Fibroblast of skin of right biceps (primary cell): ENCODE data around the gene KANTR.
A peak's percentile ranks its signal among the peaks of the same experiment; 100 is the strongest.

Source experiments
- DNase-seq: peaks from one replicate; pipeline ENCODE4 v3.0.0-alpha.2; 2013

KANTR gene, protein sequence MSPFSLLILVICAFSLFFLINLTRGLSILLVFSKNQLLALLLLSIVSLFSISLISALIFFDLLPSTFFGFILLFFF

DNA sequence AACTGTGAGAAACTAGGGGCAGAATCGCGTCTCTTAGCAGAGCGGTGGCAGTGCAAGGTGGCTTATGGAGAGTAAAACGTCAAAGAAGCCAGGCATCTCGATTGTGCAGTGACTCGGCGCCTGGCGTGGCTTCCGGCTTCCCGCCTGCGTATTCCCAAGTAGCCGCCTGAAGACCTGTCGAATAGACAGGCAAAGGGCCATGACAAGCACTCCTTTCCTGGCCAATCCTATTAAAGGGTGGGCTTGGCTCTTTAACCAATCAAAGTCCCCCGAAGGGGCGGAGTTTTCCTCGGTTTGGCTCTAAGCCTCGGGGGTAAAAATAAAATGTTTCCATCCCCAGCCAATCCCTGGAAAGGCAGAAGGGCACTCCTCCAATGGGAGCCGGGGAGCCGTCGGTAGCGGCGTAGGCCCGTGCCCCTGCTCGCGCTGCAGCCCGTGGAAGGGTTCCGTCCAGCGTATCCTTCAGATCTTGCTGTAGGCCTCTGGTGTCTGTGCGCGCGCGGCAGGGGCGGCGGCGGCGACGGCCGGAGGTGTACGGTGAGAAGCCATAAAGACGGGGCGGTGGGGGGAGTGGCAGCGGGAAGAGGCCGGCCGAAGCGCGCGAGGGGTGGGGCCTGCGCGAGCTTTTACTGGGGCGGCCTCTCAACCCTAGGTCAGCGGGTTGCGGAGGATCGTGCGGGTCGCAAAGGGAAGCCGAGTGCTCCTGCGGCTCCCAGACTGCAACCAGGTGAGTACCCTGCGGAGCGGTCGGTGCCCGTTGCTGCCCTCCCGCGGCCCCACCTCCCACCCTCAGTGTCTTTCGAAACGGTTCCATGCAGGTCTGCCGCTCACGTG lies at the start of gene KANTR:
Gene KANTR (plus strand): TSS at position 395 of the 834 bp plus-strand sequence. CDS start 30,131 bp downstream, outside the sequence.
- peak; percentile 95 for DNase-seq

DNA sequence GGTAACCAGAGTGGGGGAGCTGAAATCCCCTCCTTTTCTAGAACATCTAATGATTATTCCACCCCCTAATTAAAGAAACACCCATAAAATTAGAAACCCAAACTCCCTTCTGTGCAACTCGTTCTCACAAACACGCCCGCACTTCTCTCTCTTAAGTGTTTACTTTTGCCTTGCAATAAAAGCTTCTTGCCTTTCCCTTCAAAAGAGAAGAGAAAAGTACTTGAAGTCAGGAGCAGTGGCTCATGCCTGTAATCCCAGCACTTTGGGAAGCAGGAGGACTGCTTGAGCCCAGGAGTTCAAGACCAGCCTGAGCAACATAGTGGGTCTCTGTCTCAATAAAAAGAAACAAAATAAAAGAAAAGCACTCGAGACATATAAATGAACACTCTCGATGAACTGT lies 48.9 kb upstream of the KANTR start:
- DNase-seq = no peak

DNA sequence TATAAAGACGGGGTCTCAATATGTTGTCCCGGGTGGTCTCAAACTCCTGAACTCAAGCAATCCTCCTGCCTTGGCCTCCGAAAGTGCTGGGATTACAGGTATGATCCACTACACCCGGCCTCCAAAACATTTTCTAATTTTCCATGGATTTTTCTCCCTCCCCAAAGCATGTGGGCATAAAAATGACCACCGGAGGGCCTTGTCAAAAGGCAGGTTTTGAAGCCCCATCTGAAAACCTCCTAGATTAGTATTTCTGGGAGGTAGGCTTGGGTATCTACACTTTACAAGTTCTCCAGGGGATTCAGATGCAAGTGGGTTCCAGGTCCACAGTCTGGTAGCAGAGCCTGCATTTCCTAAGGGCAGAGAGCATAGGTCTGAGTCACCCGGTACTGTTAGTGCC lies 46.7 kb upstream of the KANTR start:
- peak; percentile 7 for DNase-seq

DNA sequence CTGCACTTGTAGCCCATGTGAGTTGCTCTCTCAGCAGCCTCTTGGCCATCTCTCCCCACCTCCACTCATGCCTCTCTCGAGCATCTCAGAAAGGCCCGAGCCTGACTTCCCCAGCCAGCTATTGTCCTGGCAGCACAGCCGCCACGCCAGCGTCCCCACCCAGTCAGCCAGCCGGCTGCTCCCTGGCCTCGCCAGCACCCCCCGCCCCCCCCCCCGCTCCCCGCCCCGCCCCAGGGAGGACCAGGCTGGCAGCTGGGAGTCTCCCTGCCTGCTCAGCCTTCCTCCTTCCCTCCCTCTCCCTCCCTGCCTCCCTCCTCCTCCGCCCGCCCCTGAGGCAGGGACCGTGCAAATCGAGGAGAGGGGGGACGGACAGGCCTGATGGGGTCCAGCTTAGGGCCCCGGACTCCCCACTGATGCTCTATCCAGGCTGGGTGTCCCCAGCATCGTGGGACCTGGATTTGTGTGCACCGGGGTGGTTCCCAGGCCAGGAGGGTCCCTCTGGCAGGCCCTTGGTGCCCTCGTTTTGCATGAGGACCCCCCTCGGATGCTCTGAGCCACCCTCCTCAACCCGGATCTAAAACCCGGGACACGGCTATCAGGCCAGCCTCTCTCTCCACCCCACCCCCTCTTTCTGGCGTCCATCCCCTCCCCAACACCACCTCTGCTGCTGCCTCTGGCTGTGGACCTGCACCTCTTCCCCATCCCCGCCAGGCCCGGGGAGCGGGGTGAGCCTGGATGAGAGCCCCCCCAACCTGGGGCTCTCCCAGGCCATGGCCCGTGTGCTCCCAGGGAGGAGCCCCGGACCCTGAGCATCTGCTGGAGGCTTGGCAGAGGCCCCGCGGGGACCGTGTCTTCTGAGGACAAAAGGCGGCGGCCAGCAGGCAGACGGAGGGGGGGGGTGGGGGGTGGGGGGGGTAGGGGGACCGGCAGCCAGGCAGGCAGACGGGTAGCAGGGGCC lies 45.5 kb upstream of the KANTR start, which contains the start of gene GPR173:
Gene GPR173 (plus strand): TSS at position 621 of the 958 bp plus-strand sequence. CDS start 27,833 bp downstream, outside the sequence.
- DNase-seq = peak; percentile 77

DNA sequence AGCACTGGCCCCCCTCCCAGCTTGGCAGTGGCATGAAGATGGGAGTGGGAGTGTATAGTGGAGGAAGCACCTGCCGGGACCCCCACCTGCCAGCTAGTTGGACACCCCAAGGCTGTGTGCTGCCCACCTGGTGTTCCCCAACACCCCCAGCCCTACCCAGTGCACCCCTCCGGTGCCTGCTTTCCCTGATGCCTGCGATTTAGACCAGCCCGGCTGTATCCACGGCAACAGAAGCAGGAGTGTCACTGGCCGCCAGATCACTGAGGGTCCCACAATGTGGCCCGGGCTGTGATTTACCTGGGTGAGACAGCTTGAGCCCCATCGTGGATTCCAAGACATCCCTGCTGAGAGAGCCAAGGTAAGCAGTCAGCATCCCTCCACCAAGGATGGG lies 44.8 kb upstream of the KANTR start:
- no peak for DNase-seq

DNA sequence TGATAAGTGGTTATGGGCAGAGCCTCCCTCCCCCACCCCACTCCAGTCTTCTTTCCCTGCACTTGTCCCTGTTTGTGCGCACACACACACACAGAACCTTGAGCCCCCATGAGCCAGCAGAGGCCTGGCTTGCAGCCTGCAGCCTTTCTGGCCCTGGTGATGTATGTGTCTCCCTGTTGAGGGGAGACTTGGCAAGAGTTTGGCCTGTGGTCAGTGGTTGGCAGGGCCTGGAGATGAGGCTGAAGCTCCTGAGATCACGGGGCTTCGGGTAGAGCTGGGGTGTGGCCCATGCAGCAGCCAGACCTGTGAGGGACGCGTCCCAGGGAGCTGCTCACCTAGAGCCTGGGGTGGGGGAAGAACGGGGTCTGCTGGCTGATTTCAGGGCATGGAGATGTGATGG lies 43.1 kb upstream of the KANTR start:
- no peak for DNase-seq

DNA sequence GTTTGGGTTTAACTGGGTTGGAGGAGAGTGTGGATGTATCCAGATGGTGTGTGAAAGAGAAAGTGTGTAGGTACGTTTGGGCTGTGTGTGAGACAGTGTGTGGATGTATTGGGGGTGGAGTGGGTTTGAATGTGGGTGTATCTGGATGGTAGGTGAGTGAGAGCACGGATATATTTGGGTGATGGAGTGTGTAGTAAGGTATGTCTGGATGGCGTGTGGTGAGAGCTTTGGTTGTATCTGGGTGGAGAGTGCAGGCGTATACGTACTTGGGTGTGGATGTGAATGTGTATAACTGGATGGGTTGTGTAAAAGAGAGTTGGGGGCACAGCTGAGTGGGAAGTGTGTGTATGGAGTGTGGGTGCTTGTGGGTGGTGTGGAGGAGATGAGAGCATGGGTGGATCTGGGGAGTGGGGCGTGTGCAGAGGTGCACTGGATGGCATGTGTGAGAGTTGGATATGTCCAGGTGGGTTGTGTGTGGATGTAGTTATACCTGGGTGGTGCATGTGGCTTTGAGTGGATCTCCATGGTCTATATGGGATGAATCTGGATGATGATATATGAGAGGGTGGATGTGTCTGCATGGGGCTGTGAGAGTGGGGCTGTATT lies 38.6 kb upstream of the KANTR start:
- DNase-seq = no peak

DNA sequence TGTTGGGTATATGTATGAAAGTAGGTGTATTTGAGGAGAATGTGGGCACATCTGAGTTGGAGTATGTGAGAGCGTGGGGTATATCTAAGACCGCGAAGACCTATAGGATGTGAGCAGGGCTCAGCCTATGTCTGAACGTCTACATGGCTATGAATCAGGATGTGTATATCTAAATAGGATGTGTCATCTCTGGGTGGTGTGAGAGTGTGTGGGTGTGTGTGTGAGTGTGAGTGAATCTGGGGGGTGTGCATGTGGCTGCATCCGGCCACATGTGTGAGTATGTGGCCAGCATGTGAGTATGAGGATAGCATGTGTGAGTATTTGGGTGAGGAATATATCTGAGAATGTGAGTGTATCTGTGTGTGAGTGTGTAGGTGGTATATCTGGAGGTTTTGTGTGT lies 37.6 kb upstream of the KANTR start:
- peak; percentile 17 for DNase-seq

DNA sequence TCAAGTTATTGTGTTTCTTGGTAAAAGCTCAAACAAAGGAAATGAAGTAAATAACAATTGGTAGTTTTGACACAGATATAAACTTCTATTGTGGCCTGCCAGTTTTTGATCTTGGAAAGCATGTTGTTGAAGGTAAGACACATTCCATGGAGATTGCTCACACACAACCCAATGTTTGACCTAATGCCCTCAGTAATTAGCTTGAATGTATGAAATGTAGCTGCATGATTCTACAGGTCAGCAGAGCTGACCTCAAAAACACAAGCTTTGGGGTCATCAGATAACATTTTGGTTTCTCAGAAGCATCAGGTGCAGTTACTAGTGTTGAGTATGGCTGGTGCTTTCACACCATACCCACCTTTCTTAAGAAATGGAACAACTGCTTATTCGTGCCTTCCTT lies 28.8 kb upstream of the KANTR start:
- DNase-seq = no peak

DNA sequence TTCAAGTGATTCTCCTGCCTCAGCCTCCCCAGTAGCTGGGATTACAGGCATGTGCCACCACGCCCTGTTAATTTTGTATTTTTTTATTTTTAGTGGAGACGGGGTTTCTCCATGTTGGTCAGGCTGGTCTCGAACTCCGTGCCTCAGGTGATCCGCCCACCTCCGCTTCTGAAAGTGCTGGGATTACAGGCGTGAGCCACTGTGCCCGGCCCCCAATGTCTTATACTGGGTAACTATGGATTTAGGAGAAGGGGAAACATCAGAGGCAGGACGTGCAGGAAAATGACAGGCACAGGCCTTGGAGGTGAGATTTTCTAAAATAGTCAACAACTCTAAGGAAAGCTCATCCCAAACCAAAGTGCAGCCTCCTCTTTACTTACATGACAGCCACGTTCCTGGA lies 22.9 kb upstream of the KANTR start:
- DNase-seq = no peak

DNA sequence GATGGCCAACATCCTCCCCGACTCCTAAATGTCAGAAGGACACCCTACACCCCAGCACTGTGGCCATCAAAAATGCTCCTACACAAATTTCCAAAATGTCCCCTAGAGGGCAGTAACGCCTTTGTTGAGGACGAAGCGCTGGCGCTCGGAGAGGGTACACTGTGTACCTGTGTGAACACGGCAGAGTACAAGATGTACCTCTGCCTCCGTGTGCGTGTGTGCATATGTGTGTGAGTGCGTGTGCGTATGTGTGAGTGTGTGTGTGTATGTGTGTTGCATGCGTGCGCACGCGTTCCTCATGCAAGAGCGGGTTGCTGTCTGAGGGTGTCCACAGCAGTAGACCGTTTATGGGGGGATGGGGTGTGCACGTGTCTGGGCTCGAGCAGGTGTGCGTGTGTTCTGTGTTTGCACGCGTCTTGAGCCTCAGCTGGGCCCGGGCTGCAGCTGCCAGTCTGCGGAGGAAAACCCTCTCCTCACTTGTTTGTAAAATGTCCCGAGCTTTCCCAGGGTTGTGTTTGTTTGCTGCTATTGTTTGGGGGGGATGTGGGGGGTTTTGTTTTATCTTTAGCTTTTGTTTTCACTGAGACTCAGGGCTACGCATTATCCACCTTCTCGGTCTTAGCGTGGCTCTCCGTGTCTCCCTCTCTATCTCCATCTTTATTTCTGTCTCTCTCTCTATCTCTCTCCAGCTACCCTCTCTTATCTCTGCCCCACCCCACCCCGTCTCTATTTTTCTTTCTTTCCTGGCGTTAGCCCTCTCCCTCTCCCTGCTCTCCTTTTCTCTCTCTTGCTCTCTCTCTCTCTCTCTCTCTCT lies 22.1 kb upstream of the KANTR start:
- peak; percentile 58 for DNase-seq

DNA sequence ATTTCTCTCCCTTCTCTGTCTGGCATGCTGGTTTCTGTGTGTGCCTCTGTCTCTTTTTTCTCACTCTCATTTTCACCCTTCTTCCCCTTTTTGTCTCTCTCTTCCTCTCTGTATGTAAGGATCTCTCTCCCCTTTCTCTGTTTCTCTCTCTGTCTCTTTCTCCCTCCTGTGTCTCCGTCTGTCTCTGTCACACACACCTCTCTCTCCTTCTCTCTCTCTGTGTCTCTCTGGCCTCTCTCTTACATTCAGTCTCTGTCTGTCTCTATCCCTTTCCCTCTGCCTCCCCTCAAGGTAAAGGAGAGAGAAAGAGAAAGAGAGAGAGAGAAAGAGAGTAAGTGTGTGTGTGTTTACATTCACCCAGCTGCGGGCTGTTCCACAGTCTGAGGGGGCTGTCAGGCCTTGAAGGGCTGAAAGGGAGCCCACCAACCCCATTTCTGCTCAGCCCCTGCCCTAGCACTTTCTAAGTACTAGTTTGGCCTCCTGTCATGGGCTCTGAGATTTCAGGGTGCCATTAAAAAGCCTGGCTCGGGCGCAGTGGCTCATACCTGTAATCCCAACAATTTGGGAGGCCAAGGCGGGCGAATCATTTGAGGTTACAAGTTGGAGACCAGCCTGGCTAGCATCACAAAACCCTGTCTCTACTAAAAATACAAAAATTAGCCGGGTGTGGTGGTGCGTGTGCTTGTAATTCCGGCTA lies 21.4 kb upstream of the KANTR start:
- DNase-seq = no peak

DNA sequence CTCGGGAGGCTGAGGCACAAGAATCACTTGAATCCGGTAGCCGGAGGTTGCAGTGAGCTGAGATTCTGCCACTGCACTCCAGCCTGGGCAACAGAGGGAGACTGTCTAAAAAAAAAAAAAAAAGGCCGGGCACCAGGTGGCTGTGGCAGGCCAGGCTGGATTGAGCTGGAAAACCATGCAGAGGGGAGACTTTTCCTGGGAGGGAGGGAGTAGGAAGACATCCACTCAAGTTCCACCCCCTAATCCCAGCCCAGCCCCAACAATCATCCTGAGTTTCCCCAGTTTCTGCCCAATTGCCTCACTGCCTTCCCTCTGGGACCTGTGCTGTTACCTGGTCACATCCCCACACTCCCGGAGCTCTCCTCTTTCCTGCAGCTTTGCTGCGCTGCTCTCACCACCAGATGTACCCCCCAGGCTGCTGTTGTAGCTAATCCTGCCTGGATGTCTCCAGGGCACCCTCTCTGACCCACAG lies 20.8 kb upstream of the KANTR start:
- DNase-seq = no peak

DNA sequence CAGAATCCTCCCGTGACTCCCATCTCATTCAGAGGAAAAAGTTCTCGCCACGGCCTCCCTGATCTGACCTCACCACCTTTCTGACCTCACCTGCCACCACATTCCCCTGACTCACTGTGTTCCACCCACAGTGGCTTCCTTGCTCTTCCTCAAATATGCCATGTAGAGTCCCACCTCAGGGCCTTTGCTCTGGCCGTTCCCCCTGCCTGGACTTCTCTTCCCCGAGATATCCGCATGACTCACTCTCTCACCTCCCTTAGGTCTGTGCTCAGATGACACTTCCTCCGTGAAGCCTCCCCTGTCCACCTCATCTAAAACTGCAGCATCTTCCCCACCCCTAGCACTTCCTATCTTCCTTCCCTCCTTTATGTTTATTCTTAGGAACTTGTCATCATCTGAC lies 18.9 kb upstream of the KANTR start:
- DNase-seq = no peak

DNA sequence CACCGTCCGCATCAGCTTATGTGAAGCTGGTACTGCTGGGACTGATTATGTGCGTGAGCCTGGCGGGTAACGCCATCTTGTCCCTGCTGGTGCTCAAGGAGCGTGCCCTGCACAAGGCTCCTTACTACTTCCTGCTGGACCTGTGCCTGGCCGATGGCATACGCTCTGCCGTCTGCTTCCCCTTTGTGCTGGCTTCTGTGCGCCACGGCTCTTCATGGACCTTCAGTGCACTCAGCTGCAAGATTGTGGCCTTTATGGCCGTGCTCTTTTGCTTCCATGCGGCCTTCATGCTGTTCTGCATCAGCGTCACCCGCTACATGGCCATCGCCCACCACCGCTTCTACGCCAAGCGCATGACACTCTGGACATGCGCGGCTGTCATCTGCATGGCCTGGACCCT lies 17.3 kb upstream of the KANTR start:
- DNase-seq = no peak

DNA sequence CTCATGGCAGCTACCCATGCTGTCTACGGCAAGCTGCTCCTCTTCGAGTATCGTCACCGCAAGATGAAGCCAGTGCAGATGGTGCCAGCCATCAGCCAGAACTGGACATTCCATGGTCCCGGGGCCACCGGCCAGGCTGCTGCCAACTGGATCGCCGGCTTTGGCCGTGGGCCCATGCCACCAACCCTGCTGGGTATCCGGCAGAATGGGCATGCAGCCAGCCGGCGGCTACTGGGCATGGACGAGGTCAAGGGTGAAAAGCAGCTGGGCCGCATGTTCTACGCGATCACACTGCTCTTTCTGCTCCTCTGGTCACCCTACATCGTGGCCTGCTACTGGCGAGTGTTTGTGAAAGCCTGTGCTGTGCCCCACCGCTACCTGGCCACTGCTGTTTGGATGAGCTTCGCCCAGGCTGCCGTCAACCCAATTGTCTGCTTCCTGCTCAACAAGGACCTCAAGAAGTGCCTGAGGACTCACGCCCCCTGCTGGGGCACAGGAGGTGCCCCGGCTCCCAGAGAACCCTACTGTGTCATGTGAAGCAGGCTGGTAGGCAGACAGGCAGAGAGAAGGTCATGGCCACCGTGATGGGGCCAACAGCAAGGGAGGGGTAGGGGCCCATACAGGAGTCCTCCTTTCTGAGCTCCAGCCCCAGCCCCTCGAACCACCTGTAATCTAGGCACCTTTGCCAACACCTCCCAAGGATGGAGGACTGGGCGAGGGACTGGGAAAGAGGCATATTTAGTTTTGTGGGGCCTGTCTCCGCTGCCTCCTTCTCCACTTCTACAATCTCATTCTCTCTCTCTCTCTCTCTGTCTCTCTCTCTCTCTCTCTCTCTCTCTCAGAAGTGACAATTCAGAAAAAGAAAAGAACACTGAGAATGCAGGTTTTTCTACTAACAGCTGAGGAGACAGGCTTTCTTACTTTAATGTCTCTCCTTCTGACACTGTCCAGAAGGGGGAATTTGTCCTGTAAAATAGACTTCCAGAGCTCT lies 16.4 kb upstream of the KANTR start:
- no peak for DNase-seq

DNA sequence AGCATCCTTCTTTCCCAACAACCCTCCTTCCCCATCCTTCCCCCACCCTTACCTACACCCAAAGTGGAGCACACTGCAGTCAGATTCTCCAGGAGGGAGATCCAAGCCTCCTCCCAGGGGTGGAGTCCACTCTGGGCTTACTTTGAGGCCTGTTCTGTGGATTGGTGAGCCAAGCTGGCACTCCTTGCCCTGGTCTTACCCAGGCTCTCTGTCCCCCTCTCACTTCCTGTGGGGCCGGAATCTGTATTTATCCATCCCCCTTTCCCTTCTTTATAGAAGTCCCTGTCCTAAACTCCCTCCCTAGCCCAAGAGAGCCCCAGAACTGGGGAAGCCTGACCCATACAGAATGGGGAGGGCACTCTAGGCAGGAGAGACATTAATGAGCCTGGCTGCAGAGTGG lies 15.0 kb upstream of the KANTR start:
- DNase-seq = no peak

DNA sequence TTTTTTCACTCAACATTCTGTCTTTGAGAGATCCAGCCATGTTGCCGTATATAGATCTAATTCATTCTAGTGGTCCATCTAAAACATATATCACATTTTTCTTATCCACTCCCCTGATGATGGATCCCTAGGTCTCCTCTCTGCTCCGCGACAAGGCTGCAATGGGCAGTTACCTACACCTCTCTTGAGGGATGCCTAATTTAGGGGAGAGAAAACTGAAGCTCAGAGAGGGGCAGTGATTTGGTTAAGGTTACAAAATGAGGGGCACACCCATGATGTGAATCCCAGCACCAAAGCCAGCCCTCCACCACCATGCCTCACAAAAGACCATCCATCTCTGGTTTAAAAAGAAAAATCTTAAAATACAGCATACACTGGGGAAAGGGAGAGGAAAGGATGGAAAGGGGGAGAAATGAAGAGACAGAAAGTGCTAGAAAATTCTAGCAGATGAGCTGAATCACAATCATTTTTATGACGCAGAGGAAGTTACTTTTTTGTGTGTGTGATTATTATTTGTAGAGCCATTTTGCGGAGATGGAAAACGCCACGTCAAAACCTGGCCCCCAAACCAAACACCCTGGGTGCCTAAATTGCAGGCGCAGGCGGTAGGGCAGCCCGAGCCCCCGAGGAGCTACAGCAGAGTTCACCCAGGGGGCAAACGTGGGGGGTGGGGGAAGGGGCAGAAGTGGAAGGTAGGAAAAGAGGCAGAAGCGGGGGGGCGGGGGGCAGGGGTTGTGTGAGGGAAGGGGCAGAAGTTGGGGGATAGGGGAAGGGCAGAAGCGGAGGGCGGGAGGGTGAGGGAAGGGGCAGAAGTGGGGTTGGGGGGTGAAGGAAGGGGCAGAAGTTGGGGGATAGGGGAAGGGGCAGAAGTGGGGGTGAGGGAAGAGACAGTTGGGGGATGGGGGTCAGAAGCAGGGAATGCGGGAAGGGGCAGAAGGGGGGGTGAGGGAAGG lies 13.0 kb upstream of the KANTR start:
- DNase-seq = peak; percentile 55
